Fibroblast of skin of abdomen (primary cell): ENCODE results near the gene BNC2.
A peak's percentile ranks its signal among the peaks of the same experiment; 100 is the strongest.
"Not testable (repeated sequence)": the region's sequence is repeated elsewhere in the genome, so short reads cannot be mapped to it uniquely, and the experiment has no call there.

Experiments
- DNase-seq: peaks from one replicate; pipeline ENCODE4 v3.0.0-alpha.2; 2013

BNC2 gene

GRCh38 chr9:16446636-16447035 is 423.8 kb downstream of the BNC2 start:
- DNase-seq = no peak

DNA sequence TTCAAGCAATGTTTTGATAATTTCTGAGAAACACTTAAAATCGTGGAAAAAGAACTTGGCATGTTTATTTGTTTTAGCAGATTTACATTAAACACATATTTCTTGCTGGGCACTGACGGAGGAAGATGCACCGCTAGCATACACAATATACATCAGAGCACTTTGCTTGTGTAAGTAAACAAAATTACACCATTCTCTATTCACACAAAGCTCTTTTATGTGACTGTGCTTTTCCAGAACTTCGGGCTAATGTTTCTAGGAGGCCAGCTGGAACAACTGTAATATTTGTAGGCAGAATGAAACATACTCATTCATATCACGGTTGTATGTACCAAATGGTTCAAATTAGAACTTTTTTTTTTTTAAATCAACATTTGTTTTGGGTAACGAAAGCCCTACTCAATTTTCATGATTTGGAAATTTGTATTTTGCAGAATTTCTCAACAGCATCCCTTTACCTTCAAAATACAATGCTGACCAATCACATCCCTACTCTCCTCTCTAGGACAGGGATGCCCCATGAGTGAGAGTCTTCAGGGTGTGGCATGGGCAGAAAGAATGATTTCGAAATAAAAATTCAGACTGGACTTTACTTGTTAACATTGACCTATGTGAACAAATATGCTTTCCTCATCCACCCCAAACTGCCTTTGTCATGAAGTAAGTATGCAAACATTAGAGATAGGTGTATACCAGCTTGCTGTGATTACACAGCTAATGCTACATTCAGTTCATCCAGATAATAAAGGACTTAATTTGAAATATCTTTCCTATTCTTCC is 425.1 kb downstream of the BNC2 start:
- DNase-seq = peak; percentile 23

DNA sequence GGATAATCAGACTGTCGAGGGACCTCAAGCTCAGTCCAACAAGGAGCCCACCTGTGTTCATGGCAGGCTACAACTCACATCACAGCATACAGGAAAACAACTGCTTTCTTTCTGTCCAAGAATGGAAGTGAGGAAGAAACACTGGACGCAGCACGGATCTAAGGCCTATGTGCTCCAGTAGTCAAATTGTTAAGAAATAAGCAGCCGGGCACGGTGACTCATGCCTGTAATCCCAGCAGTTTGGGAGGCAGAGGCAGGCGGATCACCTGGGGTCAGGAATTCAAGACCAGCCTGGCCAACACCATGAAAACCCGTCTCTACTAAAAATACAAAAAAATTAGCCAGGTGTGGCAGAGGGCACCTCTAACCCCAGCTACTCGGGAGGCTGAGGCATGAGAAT is 427.8 kb downstream of the BNC2 start:
- DNase-seq = peak; percentile 44

DNA sequence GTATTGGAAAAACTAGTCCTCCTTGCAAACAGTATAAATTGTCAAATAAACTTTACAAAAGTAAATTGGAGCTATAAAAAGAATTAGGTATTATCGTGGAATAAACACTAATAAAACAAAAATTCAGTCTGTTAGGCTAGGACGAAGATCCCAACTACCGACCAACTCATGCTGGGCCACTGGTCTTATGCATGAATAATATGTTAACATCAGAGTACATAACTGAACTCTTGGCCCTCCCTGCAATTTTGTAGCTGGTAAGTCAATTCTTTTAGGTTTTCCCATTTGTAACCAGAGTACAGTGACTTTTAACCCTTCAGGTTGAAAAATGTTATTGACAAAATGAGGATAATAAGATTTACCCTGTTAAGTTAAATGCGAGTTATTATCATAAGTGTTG is 428.7 kb downstream of the BNC2 start:
- DNase-seq = no peak

- not testable (repeated sequence) for DNase-seq
Observed at GRCh38 chr9:16438831-16439230, 431.6 kb downstream of the BNC2 start.

GRCh38 chr9:16436545-16436944 is 433.9 kb downstream of the BNC2 start:
- DNase-seq = no peak

DNA sequence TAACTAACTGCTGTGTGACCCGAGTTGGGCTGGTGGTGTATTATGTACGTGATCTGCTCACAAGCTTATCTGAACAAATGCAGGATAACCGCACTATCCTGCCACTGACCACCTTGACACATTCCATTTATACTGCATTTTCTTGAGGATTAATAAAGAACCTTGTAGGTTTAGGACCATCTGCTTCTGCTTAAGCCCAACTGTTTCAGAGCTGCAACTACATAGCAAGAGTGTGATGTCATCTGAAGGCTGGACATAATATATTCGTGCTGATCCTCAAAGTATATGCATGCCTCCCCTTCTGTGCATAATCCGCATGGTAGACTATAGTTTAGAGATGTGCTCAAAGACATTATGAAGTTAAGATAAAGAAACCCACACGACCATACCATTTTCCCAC is 435.9 kb downstream of the BNC2 start:
- peak; percentile 94 for DNase-seq

- no peak for DNase-seq
Observed at GRCh38 chr9:16433494-16433893, 437.0 kb downstream of the BNC2 start.

- DNase-seq = no peak
Observed at GRCh38 chr9:16431666-16432392, 438.6 kb downstream of the BNC2 start.

- DNase-seq = no peak
Observed at GRCh38 chr9:16429671-16430070, 440.8 kb downstream of the BNC2 start.

DNA sequence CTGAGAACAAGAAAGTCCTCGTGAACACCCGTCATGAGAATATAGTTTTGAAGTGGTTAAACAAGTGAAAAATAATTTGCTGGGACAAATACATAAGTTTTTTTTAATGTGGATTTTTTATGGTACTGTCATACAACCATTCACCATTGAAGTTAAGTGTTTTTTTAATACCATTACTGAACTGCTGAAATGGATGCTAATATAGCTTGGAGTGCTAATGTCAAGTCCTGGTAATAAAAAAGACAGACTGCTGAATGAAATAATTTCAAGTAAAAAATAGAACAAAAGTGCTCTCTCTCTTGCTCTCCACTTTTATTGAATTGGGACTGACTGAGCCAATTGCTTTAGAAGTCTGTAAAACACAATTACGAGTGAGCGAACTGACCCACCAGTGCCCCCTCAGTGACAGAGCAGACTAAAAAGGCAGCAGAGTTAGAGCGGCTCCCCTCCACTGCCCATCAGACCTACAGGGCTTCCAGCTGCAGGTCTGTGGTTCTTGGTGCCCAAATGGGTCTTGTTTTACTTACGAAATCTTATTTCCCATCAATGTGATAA is 442.5 kb downstream of the BNC2 start:
- DNase-seq = no peak

DNA sequence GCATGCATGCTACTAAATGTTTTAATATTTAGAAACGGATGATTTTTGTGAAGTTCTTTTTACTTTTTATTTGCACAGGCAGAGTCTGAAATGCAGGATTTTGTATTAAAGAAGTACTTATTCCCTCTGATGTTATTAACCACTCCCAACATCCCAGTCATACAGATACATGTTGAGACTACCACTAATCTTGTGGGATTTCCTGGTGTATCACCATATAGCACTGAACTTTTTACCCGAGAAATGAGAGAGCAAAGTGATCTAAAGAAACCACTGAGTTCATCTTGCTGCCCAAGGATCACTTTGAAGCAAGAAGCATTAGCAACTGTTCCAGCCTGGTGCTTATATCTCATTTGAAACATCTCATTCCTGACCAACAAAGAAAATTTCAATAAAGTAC is 443.8 kb downstream of the BNC2 start:
- no peak for DNase-seq

GRCh38 chr9:16425562-16426231 is 444.8 kb downstream of the BNC2 start:
- peak; percentile 69 for DNase-seq

GRCh38 chr9:16422114-16422513 is 448.4 kb downstream of the BNC2 start:
- DNase-seq = no peak

- DNase-seq = peak; percentile 51
Observed at GRCh38 chr9:16421532-16421931, 448.9 kb downstream of the BNC2 start.

GRCh38 chr9:16419124-16419523 is 451.3 kb downstream of the BNC2 start:
- DNase-seq = no peak

- DNase-seq = no peak
Observed at GRCh38 chr9:16418721-16419120, 451.7 kb downstream of the BNC2 start.

DNA sequence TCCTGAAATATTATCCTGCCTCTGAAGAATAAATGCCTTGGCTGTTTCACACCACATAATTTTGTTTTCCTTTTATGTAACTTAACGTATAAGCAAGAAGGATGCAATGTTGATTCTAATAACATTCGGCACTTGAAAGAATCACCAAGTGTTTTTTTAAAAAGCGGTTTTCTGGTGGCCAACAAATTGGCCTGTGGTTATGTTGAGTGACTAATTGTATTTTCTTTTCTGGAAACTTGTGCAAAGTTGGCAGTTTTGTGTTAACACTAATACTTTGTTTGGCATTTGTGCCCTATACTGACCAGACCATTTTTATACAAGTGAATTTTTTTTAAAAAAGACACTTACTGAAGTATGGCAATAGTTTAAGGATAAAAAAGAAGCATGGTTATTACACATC is 452.7 kb downstream of the BNC2 start:
- peak; percentile 24 for DNase-seq

DNA sequence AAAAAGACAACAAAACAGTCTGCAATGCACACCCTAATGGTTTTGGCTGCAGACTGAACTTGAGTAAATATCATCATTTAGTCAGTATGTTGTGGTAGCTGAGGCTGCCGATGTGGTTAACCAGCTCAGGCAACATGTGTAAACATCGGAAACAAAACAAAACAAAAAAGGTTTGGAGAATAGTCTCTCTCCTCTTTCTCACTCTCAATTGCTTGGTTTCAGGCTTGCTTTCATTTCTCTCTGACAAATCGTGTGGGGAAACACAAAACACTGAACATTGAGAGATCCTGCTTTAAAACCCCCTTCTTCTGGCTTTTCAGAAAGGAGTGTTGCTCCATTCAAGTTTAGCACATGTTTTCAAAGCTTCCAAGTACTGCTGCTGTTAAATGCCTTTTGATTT is 453.3 kb downstream of the BNC2 start:
- DNase-seq = peak; percentile 78

DNA sequence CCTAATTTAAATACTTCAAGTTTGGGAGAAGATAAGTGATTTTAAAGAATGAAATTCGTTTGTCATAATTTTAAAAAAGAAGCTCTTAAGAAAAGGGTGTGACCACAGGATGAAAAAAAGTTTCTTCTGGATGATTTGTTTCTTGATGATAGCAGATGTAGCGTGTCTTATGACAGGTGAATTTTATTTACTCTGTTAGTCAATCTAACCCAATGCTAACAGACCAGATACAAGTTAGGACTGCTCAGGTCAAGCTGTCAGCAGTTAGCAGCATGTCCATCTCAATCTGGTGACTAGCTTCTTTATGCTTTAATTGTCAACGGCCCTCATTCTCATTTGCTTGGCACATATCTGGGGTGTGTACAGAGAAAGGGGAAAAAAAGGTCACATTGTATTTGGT is 456.0 kb downstream of the BNC2 start:
- DNase-seq = no peak

- DNase-seq = peak; percentile 91
Observed at GRCh38 chr9:16413509-16414016, 456.9 kb downstream of the BNC2 start.

GRCh38 chr9:16412740-16413139 is 457.7 kb downstream of the BNC2 start:
- no peak for DNase-seq

DNA sequence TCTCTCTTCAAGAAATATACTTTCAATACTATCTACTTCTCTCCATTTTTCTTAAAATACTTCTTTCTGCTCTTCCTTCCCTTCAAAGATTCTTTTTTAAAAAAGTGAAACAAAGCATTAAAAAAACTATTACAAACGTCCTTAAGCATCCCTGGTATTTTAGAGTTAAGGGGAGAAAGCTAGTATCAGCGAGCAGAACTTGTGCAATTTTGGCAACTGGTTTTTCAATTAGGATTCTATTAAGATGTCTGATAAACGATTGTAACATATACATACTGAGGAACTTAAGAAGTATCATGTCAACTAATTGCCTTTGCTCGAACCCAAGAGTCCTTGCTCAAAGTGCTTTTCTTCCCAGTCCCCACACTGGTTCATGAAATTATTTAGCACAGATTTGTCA is 459.2 kb downstream of the BNC2 start:
- DNase-seq = no peak
